Common myeloid progenitor, CD34-positive (primary cell): ENCODE measurements around the gene VLDLR.

ENCODE experiments used
- CTCF ChIA-PET: fragments of 350-600 bp; sonication (Branson Sonifier 250); formaldehyde crosslinking; loops from one replicate; lab custom pipeline; 2021; ENCODE audit warnings: antibody characterized with exemption; lab: Charles Lee
- POLR2A ChIA-PET: fragments of 350-600 bp; sonication (Branson Sonifier 250); formaldehyde crosslinking; loops from one replicate; lab custom pipeline; 2021; ENCODE audit warnings: antibody characterized with exemption; lab: Charles Lee
- DNase-seq, 3 donors: peaks; one replicate each; pipeline versions ENCODE4 v3.0.0 to v3.0.0-alpha.2; 2013
- H3K27ac ChIP-seq, 2 experiments: 1 replicate in 1 of 2; 2 replicates in 1 of 2; pipeline ENCODE4 v1.7.0; 2013; ENCODE audit warnings: inconsistent platforms in 2 of 2, low read length in 2 of 2, mild to moderate bottlenecking in 2 of 2, low read depth in 1 of 2, moderate library complexity in 1 of 2; ENCODE audit not compliant: severe bottlenecking in 2 of 2, insufficient read depth in 1 of 2, poor library complexity in 1 of 2
- H3K27me3 ChIP-seq, 5 experiments: replicated peaks in 2 of 5; 1 replicate in 3 of 5; 2 replicates in 2 of 5; pipeline versions ENCODE4 v1.6.1 to v1.7.0; 2013; ENCODE audit warnings: low read length in 4 of 5, mild to moderate bottlenecking in 2 of 5, moderate library complexity in 2 of 5, inconsistent platforms in 1 of 5; ENCODE audit not compliant: insufficient read depth in 5 of 5, control insufficient read depth in 4 of 5
- H3K36me3 ChIP-seq, 4 experiments: 1 replicate in 2 of 4; 2 replicates in 2 of 4; pipeline versions ENCODE4 v1.6.1 to v1.7.0; 2013; ENCODE audit warnings: low read length in 3 of 4, control low read depth in 1 of 4, mild to moderate bottlenecking in 1 of 4; ENCODE audit not compliant: control insufficient read depth in 4 of 4, insufficient read depth in 4 of 4
- H3K4me1 ChIP-seq, 4 experiments: 1 replicate in 3 of 4; 2 replicates in 1 of 4; pipeline versions ENCODE4 v1.6.1 to v1.7.1; 2013; ENCODE audit warnings: low read length in 3 of 4, mild to moderate bottlenecking in 3 of 4, control low read depth in 1 of 4, inconsistent platforms in 1 of 4, moderate library complexity in 1 of 4; ENCODE audit not compliant: control insufficient read depth in 4 of 4, insufficient read depth in 4 of 4; ENCODE audit errors: control extremely low read depth in 1 of 4
- H3K4me3 ChIP-seq, 7 experiments: 1 replicate in 4 of 7; 2 replicates in 3 of 7; pipeline versions ENCODE4 v1.5.1 to v1.7.0; 2013; ENCODE audit warnings: mild to moderate bottlenecking in 7 of 7, low read length in 6 of 7, moderate library complexity in 6 of 7, inconsistent platforms in 2 of 7, low read depth in 2 of 7, control low read depth in 1 of 7; ENCODE audit not compliant: insufficient read depth in 4 of 7, control insufficient read depth in 1 of 7; ENCODE audit errors: extremely low read depth in 1 of 7
- H3K9me3 ChIP-seq, 5 experiments: 1 replicate in 4 of 5; 2 replicates in 1 of 5; pipeline versions ENCODE4 v1.6.1 to v1.7.1; 2013; ENCODE audit warnings: low read length in 4 of 5, mild to moderate bottlenecking in 2 of 5, inconsistent platforms in 1 of 5, low read depth in 1 of 5, moderate library complexity in 1 of 5; ENCODE audit not compliant: control insufficient read depth in 4 of 5, insufficient read depth in 2 of 5; ENCODE audit errors: control extremely low read depth in 1 of 5
- WGBS: methylation state at CpG from one replicate; pipeline ENCODE4 v1.1.5; 2013; ENCODE audit not compliant: insufficient coverage; 5-methylcytosine and 5-hydroxymethylcytosine counted together

Gene VLDLR

DNA sequence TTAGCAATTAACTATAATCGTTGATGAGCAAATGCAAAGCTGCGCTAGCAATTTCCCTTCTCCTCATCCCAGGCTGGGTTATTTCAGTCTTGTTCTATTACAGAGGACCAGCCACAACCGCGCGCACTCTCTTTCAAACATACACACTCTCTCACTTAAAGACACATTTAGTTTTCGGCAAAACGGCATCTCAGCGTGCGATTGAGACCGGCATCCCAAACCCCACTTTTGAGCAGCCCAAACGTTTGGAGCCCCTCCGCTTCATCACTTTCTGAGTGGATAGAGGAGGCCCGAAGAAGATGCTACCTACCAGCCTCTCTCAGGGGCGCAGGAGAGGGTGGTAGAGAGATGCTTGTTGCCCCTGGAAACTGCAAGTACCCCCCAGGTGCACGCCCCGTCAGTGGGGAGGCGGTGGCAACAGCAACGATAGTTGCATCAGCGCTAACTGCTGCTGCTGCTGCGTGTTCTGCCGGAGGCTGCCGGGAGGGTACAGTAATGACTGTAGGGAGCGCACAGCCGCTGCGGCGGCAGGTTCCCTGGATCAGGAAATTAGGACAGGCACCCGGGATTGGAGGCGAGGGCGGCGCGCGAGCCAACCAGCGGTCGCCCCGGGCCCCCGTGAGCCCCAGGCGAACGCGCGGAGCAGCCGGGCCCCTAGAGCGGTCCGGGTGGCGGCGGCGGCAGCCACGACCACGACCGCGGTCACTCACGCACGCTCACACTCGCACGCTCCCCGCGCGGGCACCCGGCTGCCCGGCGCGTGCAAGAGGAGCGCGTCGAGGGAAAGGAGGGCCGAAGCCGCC is 467 bp upstream of the VLDLR start:
- POLR2A ChIA-PET, result no interaction called here
- H3K36me3 ChIP-seq, result no peaks in the 10 kb centered on the region
- CTCF ChIA-PET, result no interaction called here
- H3K4me3 ChIP-seq, result peak overlapping the region; percentile 27 to 80 (median 60)
- H3K9me3 ChIP-seq, result no peaks in the 10 kb centered on the region
- WGBS, result 3% methylated on average over 61 of the region's 66 CpGs
- H3K27ac ChIP-seq, result no peak overlapping the region
- peaks cover 18 to 69% (median 29%) of the 10 kb centered on the region in 5 experiments for H3K27me3 ChIP-seq
- peaks cover 3 to 26% (median 19%) of the 10 kb centered on the region in 4 experiments for H3K4me1 ChIP-seq
- DNase-seq, result peak; percentile 58 to 81 (median 77)

DNA sequence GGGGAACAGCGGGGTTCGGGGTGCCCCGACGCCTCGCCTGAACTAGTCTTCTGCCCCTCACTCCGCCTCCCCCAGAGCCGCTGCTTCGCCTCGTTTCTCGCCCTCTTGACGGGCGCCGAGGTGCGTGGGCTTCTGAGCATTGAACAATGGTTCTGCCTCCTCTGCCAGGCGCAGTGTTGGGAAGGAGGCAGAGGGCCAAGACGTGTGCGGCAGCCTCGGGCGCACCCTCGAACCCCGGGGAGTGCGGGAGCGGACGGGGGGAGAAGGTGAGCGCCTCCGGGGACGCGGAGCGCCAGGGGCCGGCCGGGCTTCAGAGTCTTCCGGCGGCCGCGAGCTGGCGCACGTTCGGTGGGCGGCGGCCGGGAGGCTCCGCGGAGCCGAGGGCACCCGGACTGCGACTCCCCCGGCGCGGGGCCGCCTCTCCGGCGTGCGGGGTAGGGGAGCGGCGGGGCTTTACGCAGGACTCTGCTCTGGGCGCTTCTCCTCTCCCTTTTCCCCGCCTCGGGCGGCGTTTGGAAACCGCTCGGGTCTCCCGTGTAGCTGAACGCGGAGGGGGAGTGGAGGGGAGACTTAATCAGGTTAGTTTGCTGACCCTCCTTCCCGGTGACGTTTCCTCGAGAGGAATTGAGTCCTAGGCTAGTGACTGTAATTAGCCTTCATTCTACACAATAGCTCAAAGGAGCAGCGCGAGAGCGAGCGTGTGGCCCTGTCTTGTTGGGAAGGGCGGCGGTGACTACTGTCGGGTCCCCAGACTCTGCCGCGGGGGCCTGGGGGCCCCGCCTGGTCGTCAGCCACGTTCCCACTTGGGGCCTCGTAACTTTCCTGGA is 1.1 kb downstream of the VLDLR start:
- ChIA-PET POLR2A (interaction anchor here (0.6 kb wide), 1 partner anchor 81 kb away, joined by 3 read pairs; no protein-coding TSS in a partner anchor), CTCF (interaction anchor here (1.0 kb wide), 1 partner anchor 11 kb away, joined by 3 read pairs; no protein-coding TSS in a partner anchor)
- peaks cover 3 to 26% (median 19%) of the 10 kb centered on the region in 4 experiments for H3K4me1 ChIP-seq
- WGBS, result under 1% methylated on average over 59 of the region's 82 CpGs
- H3K4me3 ChIP-seq, result peak overlapping the region; percentile 37 to 80 (median 65)
- H3K27me3 ChIP-seq, result peaks cover 18 to 74% (median 34%) of the 10 kb centered on the region in 5 experiments
- no peak overlapping the region for H3K27ac ChIP-seq
- no peaks in the 10 kb centered on the region for H3K9me3 ChIP-seq
- no peaks in the 10 kb centered on the region for H3K36me3 ChIP-seq
- peak in 2 of 3 donors; percentile 31 to 55 for DNase-seq

DNA sequence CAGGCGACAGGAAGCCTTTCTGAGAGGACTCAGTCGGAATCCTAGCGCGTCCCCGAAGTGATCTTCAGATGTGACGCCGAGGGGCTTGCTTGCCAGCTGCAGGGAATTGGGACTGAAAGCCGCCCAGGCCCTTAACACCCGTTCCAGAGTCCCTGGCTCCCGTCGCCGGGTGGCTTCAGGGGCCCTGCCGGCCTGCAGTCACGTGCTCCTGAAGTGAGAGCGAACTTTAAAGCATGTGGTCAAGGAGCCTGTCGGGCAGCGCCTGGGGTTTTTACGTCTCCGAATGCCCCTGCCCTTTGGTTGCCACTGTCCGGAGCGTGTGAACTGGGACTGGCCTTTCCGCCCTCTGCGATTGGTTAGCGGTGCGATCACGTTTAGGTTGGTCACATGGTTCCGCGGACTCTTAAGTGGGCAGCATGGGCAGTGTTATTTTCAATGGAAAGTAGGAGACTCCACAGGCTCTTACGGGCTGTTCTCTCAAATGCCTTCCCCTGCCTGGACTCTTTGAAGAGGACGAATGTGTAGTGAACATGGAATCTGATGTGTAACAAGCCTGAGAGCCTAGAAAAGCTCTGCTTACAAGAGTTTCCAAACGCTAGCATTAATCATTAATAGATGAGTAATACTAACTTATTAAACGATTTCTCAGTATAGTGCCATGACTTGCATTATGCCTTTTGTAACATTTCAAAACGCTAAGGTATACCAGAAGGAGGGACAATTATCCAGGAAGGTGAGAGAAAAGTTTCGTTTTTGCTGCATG is 1.9 kb downstream of the VLDLR start:
- WGBS, result 11% methylated on average over 28 of the region's 34 CpGs
- Histone ChIP-seq H3K4me1 (peaks cover 3 to 26% (median 19%) of the 10 kb centered on the region in 4 experiments), H3K4me3 (peak overlapping the region in 5 of 7 experiments; percentile 51 to 80 (median 70)), H3K27me3 (peaks cover 18 to 73% (median 34%) of the 10 kb centered on the region in 5 experiments), H3K9me3 (no peaks in the 10 kb centered on the region), H3K36me3 (no peaks in the 10 kb centered on the region), H3K27ac (no peak overlapping the region)
- ChIA-PET CTCF (interaction anchor here (1.0 kb wide), 1 partner anchor 12 kb away, joined by 3 read pairs; no protein-coding TSS in a partner anchor), POLR2A (no interaction called here)
- peak in 1 of 3 donors; percentile 45 for DNase-seq

DNA sequence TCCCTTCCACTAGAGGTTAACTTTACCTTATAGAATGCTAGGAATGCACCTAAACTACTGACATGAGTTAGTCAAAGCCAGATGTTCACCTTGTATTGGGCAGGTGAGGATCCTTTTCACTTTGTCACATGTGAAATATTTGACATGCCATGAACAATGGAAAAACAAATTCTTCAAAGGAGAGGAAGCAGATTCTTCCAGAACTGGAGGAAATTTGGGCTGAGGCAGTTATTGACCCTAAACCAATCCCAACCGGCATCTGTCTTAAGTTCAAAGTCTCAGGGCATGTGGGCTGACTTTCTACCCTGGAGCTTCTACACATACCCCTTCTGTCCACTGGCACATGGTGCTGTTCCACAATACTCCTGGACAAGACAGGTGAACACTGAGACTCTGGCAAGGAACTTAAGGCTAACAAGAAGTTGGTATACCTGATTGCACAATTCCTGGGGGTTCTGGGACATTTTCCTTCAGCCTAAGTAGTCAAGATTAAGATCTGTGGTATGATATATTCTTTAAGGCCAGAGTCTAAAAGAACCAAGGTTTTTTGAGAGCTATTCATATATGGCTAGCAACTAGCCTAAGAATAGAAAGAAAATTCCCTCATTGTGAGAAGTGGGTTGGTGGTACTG is 2.6 kb downstream of the VLDLR start:
- Histone ChIP-seq H3K27me3 (peaks cover 16 to 67% (median 32%) of the 10 kb centered on the region in 5 experiments), H3K4me1 (peaks cover 3 to 26% (median 19%) of the 10 kb centered on the region in 4 experiments), H3K36me3 (no peaks in the 10 kb centered on the region), H3K4me3 (no peak overlapping the region), H3K27ac (no peak overlapping the region), H3K9me3 (no peaks in the 10 kb centered on the region)
- 100% methylated on average over 1 of the region's 1 CpG for WGBS
- no peak for DNase-seq
- ChIA-PET POLR2A (no interaction called here), CTCF (no interaction called here)

DNA sequence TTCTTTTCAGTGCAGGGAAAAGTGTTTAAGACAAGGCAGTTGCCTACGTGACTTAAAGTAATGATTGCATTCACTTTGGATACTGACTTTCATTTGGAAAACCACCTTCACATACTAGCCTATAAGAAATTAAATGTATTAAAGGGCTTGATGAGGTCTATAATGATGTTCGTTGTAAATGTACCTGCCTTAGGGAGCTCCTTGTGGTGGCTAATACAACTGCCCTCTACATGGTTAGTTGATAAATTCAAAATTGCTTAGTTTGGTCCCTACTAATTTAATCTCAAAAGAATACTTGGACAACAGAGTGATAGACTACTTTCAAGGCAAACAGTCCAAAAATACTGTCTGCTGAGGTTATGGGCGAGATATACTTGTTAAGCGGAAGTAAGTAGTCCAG is 3.8 kb downstream of the VLDLR start:
- no peak for DNase-seq
- H3K27me3 ChIP-seq, result peaks cover 13 to 54% (median 29%) of the 10 kb centered on the region in 5 experiments
- H3K9me3 ChIP-seq, result no peaks in the 10 kb centered on the region
- H3K27ac ChIP-seq, result no peak overlapping the region
- 100% methylated on average over 2 of the region's 4 CpGs for WGBS
- H3K36me3 ChIP-seq, result no peaks in the 10 kb centered on the region
- no peak overlapping the region for H3K4me3 ChIP-seq
- ChIA-PET CTCF (no interaction called here), POLR2A (no interaction called here)
- peaks cover 3 to 26% (median 19%) of the 10 kb centered on the region in 4 experiments for H3K4me1 ChIP-seq

DNA sequence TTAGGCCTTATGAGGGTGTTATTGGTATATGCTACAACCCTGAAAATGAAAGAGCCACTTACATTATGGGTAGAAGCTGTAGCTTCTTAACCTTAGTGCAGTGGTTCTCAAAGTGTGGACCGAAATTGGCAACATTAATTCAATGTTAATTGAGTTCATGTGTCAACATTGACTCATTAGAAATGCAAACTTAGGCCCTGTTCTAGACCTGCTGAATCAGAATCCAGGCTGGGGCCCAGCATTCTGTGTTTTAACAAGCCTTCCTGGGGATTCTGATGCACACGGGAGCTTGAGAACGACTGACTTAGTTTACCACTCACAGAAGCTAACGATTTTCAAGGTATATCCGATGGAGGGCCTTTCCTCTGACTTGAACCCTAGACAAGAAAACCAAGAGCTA is 7.3 kb downstream of the VLDLR start:
- H3K4me1 ChIP-seq, result peaks cover 0 to 2% (median 0%) of the 10 kb centered on the region in 4 experiments
- peaks cover 6 to 27% (median 22%) of the 10 kb centered on the region in 5 experiments for H3K27me3 ChIP-seq
- no peak for DNase-seq
- no peaks in the 10 kb centered on the region for H3K9me3 ChIP-seq
- no peak overlapping the region for H3K27ac ChIP-seq
- 100% methylated on average over 4 of the region's 5 CpGs for WGBS
- no peak overlapping the region for H3K4me3 ChIP-seq
- POLR2A ChIA-PET, result no interaction called here
- H3K36me3 ChIP-seq, result no peaks in the 10 kb centered on the region
- CTCF ChIA-PET, result interaction anchor here (0.9 kb wide), 1 partner anchor 21 kb away, joined by 3 read pairs; no protein-coding TSS in a partner anchor
